Heart right ventricle (tissue), 16 donors: Measurements from ENCODE around the gene CTSL. TPM values are rescaled to one million over a fixed set of nuclear protein-coding genes. Genes with fewer than 3 reads are reported as not detected.
A peak's percentile ranks its signal among the peaks of the same experiment; 100 is the strongest.

ENCODE experiments used
- ATAC-seq, 8 donors: fragments of 200-7000 bp; cut with Tn5 transposase; one replicate each; pipeline ENCODE4 v1.9.1; 2020; ENCODE audit warnings: mild to moderate bottlenecking in 8 of 8, moderate library complexity in 8 of 8, moderate number of reproducible peaks in 1 of 8
- DNase-seq, 2 donors: peaks; one replicate each; pipeline ENCODE4 v3.0.0-alpha.2; 2020
- H3K27ac ChIP-seq, 10 donors: fragments of 200-600 bp; sonication (generic) in 2 of 10; one replicate each; pipeline versions ENCODE4 v1.5.0 to v1.8.0; 2020 to 2022; ENCODE audit warnings: mild to moderate bottlenecking in 3 of 10
- H3K27me3 ChIP-seq, 7 donors: fragments of 200-600 bp; one replicate each; pipeline ENCODE4 v1.8.0; 2021 to 2022; ENCODE audit warnings: mild to moderate bottlenecking in 2 of 7
- H3K36me3 ChIP-seq, 9 donors: fragments of 200-600 bp; sonication (generic) in 1 of 9; one replicate each; pipeline versions ENCODE4 v1.5.0 to v1.8.0; 2020 to 2022; ENCODE audit warnings: mild to moderate bottlenecking in 2 of 9
- H3K4me1 ChIP-seq, 9 donors: fragments of 200-600 bp; sonication (generic) in 1 of 9; one replicate each; pipeline versions ENCODE4 v1.5.0 to v1.8.0; 2020 to 2022; ENCODE audit warnings: mild to moderate bottlenecking in 4 of 9
- H3K4me3 ChIP-seq, 10 donors: fragments of 200-600 bp; sonication (generic) in 2 of 10; one replicate each; pipeline versions ENCODE4 v1.5.0 to v1.8.0; 2020 to 2022; ENCODE audit warnings: mild to moderate bottlenecking in 7 of 10, moderate library complexity in 2 of 10
- H3K9me3 ChIP-seq, 11 donors: fragments of 200-600 bp in 10 of 11; sonication (generic) in 2 of 11; one replicate each; pipeline versions ENCODE4 v1.5.0 to v1.8.0; 2013 to 2022; ENCODE audit warnings: mild to moderate bottlenecking in 2 of 11, control low read depth in 1 of 11, moderate library complexity in 1 of 11
- WGBS, 2 donors: extraction: QIAGEN DNeasy Blood & Tissue Kit; methylation state at CpG; one replicate each; pipeline ENCODE4 v1.1.7; 2013; ENCODE audit warnings: inconsistent platforms in 1 of 2; 5-methylcytosine and 5-hydroxymethylcytosine counted together
- intact Hi-C, 10 donors: fragments of 100-400 bp; cut with DNase I; formaldehyde crosslinking; loops; one replicate each; pipeline versions ENCODE4 v1.11.1 to v1.14.2; 2022
- polyA plus RNA-seq, 2 donors: library from polyadenylated mRNA; stranded (reverse); fragments of 200-250 nt; gene quantifications; one replicate each; pipeline ENCODE4 v1.2.3, GENCODE V29; 2013
- total RNA-seq, 10 donors: library from RNA; stranded (reverse); fragmentation: NEBNext Ultra II Directional in 3 of 10; extraction: Animal tissue kit (Norgen Biotek cat#: 25700) in 3 of 10; gene quantifications; one replicate each; pipeline versions ENCODE4 v1.2.1 to v1.2.4, GENCODE V29; 2021 to 2023
- TF ChIP-seq, protein P1 (sequence below), 9 donors: fragments of 200-600 bp; sonication (generic) in 2 of 9; IDR thresholded peaks; one replicate each; pipeline versions ENCODE4 v1.5.0 to v1.8.0; 2021 to 2022; ENCODE audit warnings: antibody characterized with exemption in 9 of 9, mild to moderate bottlenecking in 5 of 9, moderate library complexity in 1 of 9
- donor health status: Arrhythmogenic right ventricular cardiomyopathy.
- donor health status: ischemic (EF 13 %, LVEDD 7.1; RV severe dilation, severe dysfunction).
- donor health status: healthy with polysubstance abuse.
- donor health status: DM: no; HTN: yes; CAD: no.
- donor health status: DM: no; HTN: no; CAD: no.
- donor health status: ischemic (EF 25% LVEDD 6.9; RV normal size, moderate dysfunction).
- donor health status: ischemic (EF 25% LVEDD 5.7; RV mildly dilated, moderate dysfunction).
- donor health status: healthy.
- donor health status: DM: yes; HTN: yes; CAD: no.
- donor health status: Ischemic cardiomyopathy.
- donor health status: ischemic (EF 35%, LVEDD 5.7; RV mildly dilated, moderate dysfunction).
- donor health status: nonischemic (EF 11% LVEDD 7.7; RV severe dilation, severe dysfunction).
- donor health status: DM: yes; HTN: yes; CAD: no.
- donor health status: PGD.
- donor health status: ischemic (EF 29% LVEDD 5.4; RV normal size, mild dysfunction).
- donor health status: nonischemic (EF 23%, LVEDD 6.1; RV moderate dilation, normal function).

CTSL gene
- total and polyA plus RNA-seq, 12 donors = 75.8 to 189 (median 134) TPM

GRCh38 chr9:87765521-87765920, 39.6 kb downstream of the CTSL start:
- Histone ChIP-seq H3K27ac (no peak overlapping the region), H3K4me3 (no peak overlapping the region), H3K4me1 (no peaks in the 10 kb centered on the region), H3K36me3 (no peaks in the 10 kb centered on the region), H3K9me3 (no peaks in the 10 kb centered on the region), H3K27me3 (peaks cover 0 to 9% (median 5%) of the 10 kb centered on the region in 7 donors)
- intact Hi-C loops = no loop called here
- no peak for ATAC-seq
- DNase-seq = no peak
- TF ChIP-seq, protein P1, sequence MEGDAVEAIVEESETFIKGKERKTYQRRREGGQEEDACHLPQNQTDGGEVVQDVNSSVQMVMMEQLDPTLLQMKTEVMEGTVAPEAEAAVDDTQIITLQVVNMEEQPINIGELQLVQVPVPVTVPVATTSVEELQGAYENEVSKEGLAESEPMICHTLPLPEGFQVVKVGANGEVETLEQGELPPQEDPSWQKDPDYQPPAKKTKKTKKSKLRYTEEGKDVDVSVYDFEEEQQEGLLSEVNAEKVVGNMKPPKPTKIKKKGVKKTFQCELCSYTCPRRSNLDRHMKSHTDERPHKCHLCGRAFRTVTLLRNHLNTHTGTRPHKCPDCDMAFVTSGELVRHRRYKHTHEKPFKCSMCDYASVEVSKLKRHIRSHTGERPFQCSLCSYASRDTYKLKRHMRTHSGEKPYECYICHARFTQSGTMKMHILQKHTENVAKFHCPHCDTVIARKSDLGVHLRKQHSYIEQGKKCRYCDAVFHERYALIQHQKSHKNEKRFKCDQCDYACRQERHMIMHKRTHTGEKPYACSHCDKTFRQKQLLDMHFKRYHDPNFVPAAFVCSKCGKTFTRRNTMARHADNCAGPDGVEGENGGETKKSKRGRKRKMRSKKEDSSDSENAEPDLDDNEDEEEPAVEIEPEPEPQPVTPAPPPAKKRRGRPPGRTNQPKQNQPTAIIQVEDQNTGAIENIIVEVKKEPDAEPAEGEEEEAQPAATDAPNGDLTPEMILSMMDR (IDR thresholded peaks at IDR 0.05) = no peak

DNA sequence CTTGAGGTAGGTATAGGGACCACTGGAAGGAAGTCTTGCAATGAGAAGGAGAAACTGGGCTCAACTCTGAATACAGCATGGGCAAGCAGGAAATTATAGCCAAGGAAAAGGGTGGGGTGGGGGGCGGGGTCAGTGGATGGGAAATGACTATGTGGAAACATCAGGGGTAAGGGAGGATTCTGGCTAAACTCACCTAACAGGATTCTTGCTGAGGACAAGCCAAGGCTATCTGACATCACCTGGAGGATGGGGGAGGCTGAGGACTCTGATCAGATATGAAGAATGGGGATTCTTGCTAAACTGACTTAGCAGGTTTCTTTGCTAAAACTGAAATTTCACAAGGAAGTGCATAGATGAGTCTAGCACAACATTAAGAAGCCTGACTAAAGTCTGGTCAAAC, 40.8 kb downstream of the CTSL start:
- Histone ChIP-seq H3K4me1 (no peaks in the 10 kb centered on the region), H3K4me3 (no peak overlapping the region), H3K27me3 (peaks cover 0 to 20% (median 15%) of the 10 kb centered on the region in 7 donors), H3K27ac (no peak overlapping the region), H3K9me3 (no peaks in the 10 kb centered on the region), H3K36me3 (no peaks in the 10 kb centered on the region)
- ATAC-seq (peak in 2 of 8 donors; percentile 15 to 72), DNase-seq (no peak)
- intact Hi-C loops = no loop called here
- TF ChIP-seq, protein P1 (IDR thresholded peaks at IDR 0.05) = no peak
- 27 to 48% methylated on average over 1 of the region's 1 CpG for WGBS, 2 donors

DNA sequence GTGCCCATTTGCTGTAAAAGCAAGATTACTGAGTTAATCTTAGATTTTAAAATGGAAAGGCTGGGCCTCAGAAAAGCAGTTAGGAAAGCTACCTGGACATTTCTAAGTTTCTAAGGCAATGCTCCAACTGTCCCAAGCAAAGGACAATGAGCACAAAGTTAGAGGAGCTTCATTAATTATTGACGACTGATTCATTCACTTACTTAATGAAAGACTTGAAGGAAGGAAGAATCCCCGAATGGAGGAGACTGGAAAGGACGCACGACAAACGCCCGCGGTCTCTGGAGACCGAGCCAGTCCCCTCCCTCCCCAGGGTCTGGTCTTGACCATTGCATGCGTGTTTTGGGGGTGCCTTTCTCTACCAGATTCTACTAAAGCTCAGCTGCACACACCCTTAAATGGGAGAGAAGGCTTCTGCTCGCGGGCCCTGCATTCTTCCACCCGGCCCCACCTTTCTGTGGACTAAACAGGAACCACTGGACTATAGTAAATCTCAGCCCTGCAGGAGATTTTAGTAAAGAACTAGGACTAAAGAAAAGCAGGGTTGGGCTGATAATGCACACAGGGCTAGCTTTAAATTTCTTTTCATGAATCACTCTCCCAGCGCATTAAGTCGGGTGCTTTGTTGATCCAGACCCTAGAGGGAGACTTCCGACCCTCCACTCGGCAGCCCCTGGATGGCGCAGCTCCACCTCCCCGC, 44.8 kb downstream of the CTSL start:
- H3K36me3 ChIP-seq = no peaks in the 10 kb centered on the region
- peaks cover 0 to 24% (median 15%) of the 10 kb centered on the region in 7 donors for H3K27me3 ChIP-seq
- H3K9me3 ChIP-seq = no peaks in the 10 kb centered on the region
- peak overlapping the region in 3 of 10 donors; percentile 15 to 24 (median 18) for H3K4me3 ChIP-seq
- DNase-seq (no peak), ATAC-seq (no peak)
- intact Hi-C loops = no loop called here
- H3K27ac ChIP-seq = no peak overlapping the region
- WGBS, 2 donors = 47 to 53% methylated on average over 18 of the region's 18 CpGs
- TF ChIP-seq, protein P1 (IDR thresholded peaks at IDR 0.05) = no peak
- no peaks in the 10 kb centered on the region for H3K4me1 ChIP-seq

GRCh38 chr9:87771316-87772006, 45.5 kb downstream of the CTSL start:
- H3K4me1 ChIP-seq = no peaks in the 10 kb centered on the region
- no peaks in the 10 kb centered on the region for H3K36me3 ChIP-seq
- DNase-seq = peak; percentile 14 to 31
- H3K27ac ChIP-seq = no peak overlapping the region
- peak overlapping the region in 3 of 10 donors; percentile 15 to 24 (median 18) for H3K4me3 ChIP-seq
- no peaks in the 10 kb centered on the region for H3K9me3 ChIP-seq
- peak; percentile 71 to 92 (median 80) for ATAC-seq
- 54 to 61% methylated on average over 25 of the region's 25 CpGs for WGBS, 2 donors
- TF ChIP-seq, protein P1 (IDR thresholded peaks at IDR 0.05) = no peak
- intact Hi-C loops = no loop called here
- peaks cover 0 to 24% (median 15%) of the 10 kb centered on the region in 7 donors for H3K27me3 ChIP-seq
